ENCODE results near the gene RNASEH2B. TPM values are rescaled to one million over a fixed set of nuclear protein-coding genes. Genes with fewer than 3 reads are reported as not detected.

The RNASEH2B gene
- total and polyA plus RNA-seq, 12 donors: 30.5 to 86.8 (median 40.1) TPM

GRCh38 chr13:50990065-50990817 is 80.7 kb downstream of the RNASEH2B start:
- WGBS, 2 donors: 57 to 61% methylated on average over 11 of the region's 11 CpGs
- peaks cover 0 to 51% (median 36%) of the 10 kb centered on the region in 9 donors for H3K4me1 ChIP-seq
- peak overlapping the region in 5 of 10 donors; percentile 11 to 31 (median 12) for H3K4me3 ChIP-seq
- H3K27me3 ChIP-seq: no peaks in the 10 kb centered on the region
- no peak for DNase-seq
- intact Hi-C loops (cut with DNase I): no loop called here
- TF ChIP-seq, protein P1, sequence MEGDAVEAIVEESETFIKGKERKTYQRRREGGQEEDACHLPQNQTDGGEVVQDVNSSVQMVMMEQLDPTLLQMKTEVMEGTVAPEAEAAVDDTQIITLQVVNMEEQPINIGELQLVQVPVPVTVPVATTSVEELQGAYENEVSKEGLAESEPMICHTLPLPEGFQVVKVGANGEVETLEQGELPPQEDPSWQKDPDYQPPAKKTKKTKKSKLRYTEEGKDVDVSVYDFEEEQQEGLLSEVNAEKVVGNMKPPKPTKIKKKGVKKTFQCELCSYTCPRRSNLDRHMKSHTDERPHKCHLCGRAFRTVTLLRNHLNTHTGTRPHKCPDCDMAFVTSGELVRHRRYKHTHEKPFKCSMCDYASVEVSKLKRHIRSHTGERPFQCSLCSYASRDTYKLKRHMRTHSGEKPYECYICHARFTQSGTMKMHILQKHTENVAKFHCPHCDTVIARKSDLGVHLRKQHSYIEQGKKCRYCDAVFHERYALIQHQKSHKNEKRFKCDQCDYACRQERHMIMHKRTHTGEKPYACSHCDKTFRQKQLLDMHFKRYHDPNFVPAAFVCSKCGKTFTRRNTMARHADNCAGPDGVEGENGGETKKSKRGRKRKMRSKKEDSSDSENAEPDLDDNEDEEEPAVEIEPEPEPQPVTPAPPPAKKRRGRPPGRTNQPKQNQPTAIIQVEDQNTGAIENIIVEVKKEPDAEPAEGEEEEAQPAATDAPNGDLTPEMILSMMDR (IDR thresholded peaks at IDR 0.05): no peak
- no peaks in the 10 kb centered on the region for H3K36me3 ChIP-seq
- H3K27ac ChIP-seq: no peak overlapping the region
- H3K9me3 ChIP-seq: no peaks in the 10 kb centered on the region
- ATAC-seq: no peak

DNA sequence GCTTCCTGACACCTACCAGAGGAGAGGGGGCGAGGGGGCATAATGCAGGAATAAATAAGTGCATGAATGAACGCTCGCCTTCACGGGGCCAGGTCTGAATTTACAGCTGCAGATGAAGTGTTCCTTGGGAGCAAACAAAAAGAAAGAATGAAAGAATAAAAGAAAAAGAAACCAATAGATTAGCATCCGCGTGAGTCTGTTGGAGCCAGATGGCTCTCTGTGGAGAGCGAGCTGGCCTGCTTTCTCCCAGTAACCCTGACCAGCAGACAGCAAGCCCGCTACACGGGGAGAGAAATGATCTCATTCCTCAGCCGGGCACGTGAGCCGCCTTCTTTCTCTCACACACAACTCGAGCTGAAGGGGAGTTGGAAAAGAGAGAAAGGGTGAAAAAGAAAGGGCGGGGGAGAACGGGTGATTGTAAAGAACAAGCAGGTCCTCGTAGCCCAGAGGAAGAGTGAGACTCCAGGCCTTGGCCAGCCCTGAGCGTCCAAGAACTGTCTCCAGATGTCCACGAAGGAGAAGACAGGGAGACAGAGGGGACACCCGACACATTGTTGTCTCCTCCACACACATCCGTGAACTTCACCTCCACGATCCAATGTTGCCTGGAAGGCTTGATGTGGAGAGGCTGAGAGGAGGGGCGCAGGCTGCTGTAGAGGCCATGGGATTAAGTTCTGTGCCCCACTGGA is 81.4 kb downstream of the RNASEH2B start:
- peak in 1 of 2 donors; percentile 32 for DNase-seq
- Histone ChIP-seq H3K9me3 (no peaks in the 10 kb centered on the region), H3K4me3 (peak overlapping the region in 5 of 10 donors; percentile 11 to 31 (median 12)), H3K4me1 (peaks cover 0 to 51% (median 36%) of the 10 kb centered on the region in 9 donors), H3K27me3 (no peaks in the 10 kb centered on the region), H3K36me3 (no peaks in the 10 kb centered on the region), H3K27ac (peak overlapping the region in 1 of 10 donors; percentile 2)
- TF ChIP-seq, protein P1 (IDR thresholded peaks at IDR 0.05): no peak
- intact Hi-C loops (cut with DNase I): no loop called here
- ATAC-seq: peak; percentile 67 to 84 (median 80)
- WGBS, 2 donors: 50 to 53% methylated on average over 22 of the region's 22 CpGs

DNA sequence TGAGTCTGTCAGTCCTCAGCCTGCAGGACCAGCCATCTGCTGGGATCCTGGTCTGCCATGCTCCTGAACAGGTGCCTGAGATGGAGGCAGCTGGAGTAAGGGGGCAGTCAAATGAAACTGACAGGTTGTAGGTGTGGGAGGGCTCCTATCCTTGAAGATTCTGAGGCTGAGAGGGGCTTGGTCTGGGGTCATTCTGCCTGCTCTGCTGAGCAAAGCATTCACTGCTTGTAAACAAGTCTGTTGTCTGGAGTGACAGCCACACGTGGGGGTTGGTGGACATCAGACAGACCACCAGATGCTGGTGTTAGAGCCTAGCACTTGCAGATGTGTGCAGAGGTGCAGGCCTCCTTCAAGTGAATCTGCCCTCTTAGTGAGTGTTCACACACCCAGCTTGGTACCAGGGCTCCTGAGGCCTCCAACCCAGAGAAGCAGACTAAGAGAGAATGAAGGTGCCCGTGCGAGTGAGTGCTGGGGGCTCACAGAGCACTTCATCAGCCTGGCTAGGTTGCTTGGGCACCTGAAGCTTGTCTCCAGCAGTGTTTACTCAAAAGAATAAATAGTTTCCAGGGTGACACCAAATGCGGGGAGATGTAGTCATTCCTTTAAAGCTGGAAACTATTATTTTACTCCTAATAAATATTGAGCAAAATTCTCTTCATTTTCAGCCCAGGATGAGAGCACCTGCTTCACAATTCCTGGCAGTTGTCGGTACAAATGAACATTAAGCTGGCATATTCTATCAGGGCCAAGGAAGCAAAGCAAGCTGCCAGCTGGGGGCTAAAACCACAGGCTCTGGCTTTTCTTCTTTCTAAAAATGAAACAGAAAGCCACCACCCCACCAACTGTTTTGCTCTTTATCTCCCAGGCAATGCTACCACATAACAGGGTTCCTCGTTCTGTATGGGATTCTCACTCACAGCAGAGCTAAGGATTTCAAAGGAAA is 82.3 kb downstream of the RNASEH2B start:
- WGBS, 2 donors: 77 to 86% methylated on average over 6 of the region's 6 CpGs
- peak in 2 of 8 donors; percentile 22 to 36 for ATAC-seq
- no peak overlapping the region for H3K4me3 ChIP-seq
- peaks cover 0 to 51% (median 36%) of the 10 kb centered on the region in 9 donors for H3K4me1 ChIP-seq
- no peaks in the 10 kb centered on the region for H3K27me3 ChIP-seq
- TF ChIP-seq, protein P1 (IDR thresholded peaks at IDR 0.05): no peak
- no peaks in the 10 kb centered on the region for H3K36me3 ChIP-seq
- DNase-seq: no peak
- intact Hi-C loops (cut with DNase I): no loop called here
- peak overlapping the region in 2 of 10 donors; percentile 24 to 34 for H3K27ac ChIP-seq
- no peaks in the 10 kb centered on the region for H3K9me3 ChIP-seq

GRCh38 chr13:50993371-50993770 is 83.8 kb downstream of the RNASEH2B start:
- H3K36me3 ChIP-seq: no peaks in the 10 kb centered on the region
- ATAC-seq (no peak), DNase-seq (no peak)
- H3K27me3 ChIP-seq: no peaks in the 10 kb centered on the region
- intact Hi-C loops (cut with DNase I): no loop called here
- TF ChIP-seq, protein P1 (IDR thresholded peaks at IDR 0.05): no peak
- WGBS, 2 donors: 79 to 87% methylated on average over 2 of the region's 2 CpGs
- H3K4me1 ChIP-seq: peaks cover 0 to 51% (median 36%) of the 10 kb centered on the region in 9 donors
- H3K9me3 ChIP-seq: no peaks in the 10 kb centered on the region
- H3K4me3 ChIP-seq: no peak overlapping the region
- H3K27ac ChIP-seq: no peak overlapping the region

Measured in heart right ventricle (tissue), 16 donors.